Small intestine (tissue), 7 donors: ENCODE results near the gene FAR2. TPM values are rescaled to one million over a fixed set of nuclear protein-coding genes. Genes with fewer than 3 reads are reported as not detected.

Experiments
- DNase-seq, 2 donors: peaks; one replicate each; pipeline versions ENCODE4 v3.0.0 to v3.0.0-alpha.2; 2013
- FAIRE-seq: peaks from 2 replicates; lab custom pipeline; 2012; peaks lifted over from hg19 to GRCh38; lab: Jason Lieb, UNC
- H3K27ac ChIP-seq, 3 donors: one replicate each; pipeline ENCODE4 v1.5.1; 2013; ENCODE audit warnings: low read length in 2 of 3, mild to moderate bottlenecking in 2 of 3, control low read depth in 1 of 3, inconsistent platforms in 1 of 3, low read depth in 1 of 3, moderate library complexity in 1 of 3
- H3K27me3 ChIP-seq, 3 donors: one replicate each; pipeline ENCODE4 v1.6.1; 2013; ENCODE audit warnings: low read length in 3 of 3, inconsistent platforms in 1 of 3; ENCODE audit not compliant: control insufficient read depth in 3 of 3, insufficient read depth in 3 of 3
- H3K36me3 ChIP-seq, 3 donors: one replicate each; pipeline ENCODE4 v1.6.1; 2013; ENCODE audit warnings: low read length in 3 of 3, inconsistent platforms in 1 of 3, low read depth in 1 of 3, mild to moderate bottlenecking in 1 of 3, moderate library complexity in 1 of 3; ENCODE audit not compliant: control insufficient read depth in 3 of 3, insufficient read depth in 2 of 3
- H3K4me1 ChIP-seq, 3 donors: one replicate each; pipeline ENCODE4 v1.6.1; 2013; ENCODE audit warnings: low read length in 2 of 3, inconsistent platforms in 1 of 3, low read depth in 1 of 3, mild to moderate bottlenecking in 1 of 3, moderate library complexity in 1 of 3; ENCODE audit not compliant: control insufficient read depth in 3 of 3, insufficient read depth in 2 of 3
- H3K4me3 ChIP-seq, 3 donors: one replicate each; pipeline ENCODE4 v1.5.1; 2013; ENCODE audit warnings: low read length in 3 of 3, control low read depth in 1 of 3, inconsistent platforms in 1 of 3, low read depth in 1 of 3, mild to moderate bottlenecking in 1 of 3, moderate library complexity in 1 of 3
- H3K9me3 ChIP-seq, 2 donors: one replicate each; pipeline ENCODE4 v1.6.1; 2013; ENCODE audit warnings: low read depth in 1 of 2, low read length in 1 of 2; ENCODE audit not compliant: control insufficient read depth in 2 of 2, insufficient read depth in 1 of 2
- WGBS, 3 donors: extraction: QIAGEN DNeasy Blood & Tissue Kit; methylation state at CpG; one replicate each; pipeline ENCODE4 v1.1.7; 2013; 5-methylcytosine and 5-hydroxymethylcytosine counted together
- polyA plus RNA-seq, 4 donors: library from polyadenylated mRNA; stranded (reverse) in 3 of 4; unstranded in 1 of 4; fragments of 200-250 nt in 3 of 4; fragments of 120-200 nt in 1 of 4; gene quantifications; one replicate each; pipeline versions ENCODE4 v1.2.1 to v1.2.3, GENCODE V29; 2013
- donor health status: healthy with polysubstance abuse.
- donor health status: control.
- donor health status: control.
- donor health status: Bipolar disorder and iron deficiency.
- donor health status: healthy.

Gene FAR2
- polyA plus RNA-seq, 4 donors: 9.7 to 25.8 (median 20.4) TPM

DNA sequence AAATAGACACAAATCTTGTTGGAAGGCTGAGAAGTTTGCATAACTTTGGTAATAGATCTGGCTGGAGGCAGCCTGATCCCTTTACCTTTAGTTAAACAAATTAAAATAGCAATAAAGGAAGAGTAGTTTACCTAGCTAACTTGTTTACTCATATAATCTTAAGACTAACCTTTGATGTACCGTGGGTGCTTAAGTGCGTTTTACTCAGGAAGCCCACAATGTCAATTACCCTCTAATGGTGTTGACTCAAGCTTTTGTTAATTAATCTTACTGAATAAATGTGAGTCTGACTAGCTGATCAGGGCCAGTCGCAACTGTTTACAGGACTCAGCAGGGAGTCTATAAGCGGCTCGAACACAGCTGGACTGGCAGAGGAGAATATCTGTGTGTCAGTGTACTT lies 51.5 kb downstream of the FAR2 start:
- Histone ChIP-seq H3K27ac (no peak overlapping the region), H3K27me3 (no peaks in the 10 kb centered on the region), H3K9me3 (peaks cover 0 to 5% of the 10 kb centered on the region in 2 donors), H3K4me1 (no peaks in the 10 kb centered on the region), H3K4me3 (no peak overlapping the region), H3K36me3 (no peaks in the 10 kb centered on the region)
- DNase-seq: peak in 1 of 2 donors; percentile 16
- FAIRE-seq: no peak
- WGBS, 3 donors: 29 to 46% (median 40%) methylated on average over 5 of the region's 5 CpGs

DNA sequence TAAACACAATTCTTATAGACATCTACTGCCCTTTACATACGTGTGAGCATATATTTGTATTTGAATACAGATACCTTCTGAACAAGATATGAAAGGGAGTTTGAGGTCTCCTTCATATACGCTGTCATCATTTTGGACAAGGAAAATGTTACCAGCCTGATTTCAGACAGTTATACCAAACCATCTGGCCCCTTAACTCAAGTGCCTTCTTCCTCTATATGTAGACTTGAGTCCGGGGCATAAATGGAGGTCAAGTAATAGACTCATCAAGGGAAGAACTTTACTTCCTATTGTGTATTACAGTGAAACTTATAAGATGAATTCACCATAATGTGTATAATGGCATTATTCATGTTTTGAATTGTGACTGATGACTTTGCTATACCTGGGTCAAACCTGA lies 52.2 kb downstream of the FAR2 start:
- Histone ChIP-seq H3K36me3 (no peaks in the 10 kb centered on the region), H3K27ac (no peak overlapping the region), H3K4me3 (no peak overlapping the region), H3K27me3 (no peaks in the 10 kb centered on the region), H3K9me3 (peaks cover 0 to 5% of the 10 kb centered on the region in 2 donors), H3K4me1 (peaks cover 0 to 2% (median 0%) of the 10 kb centered on the region in 3 donors)
- WGBS, 3 donors: 59 to 97% (median 66%) methylated on average over 3 of the region's 3 CpGs
- DNase-seq (no peak), FAIRE-seq (no peak)

DNA sequence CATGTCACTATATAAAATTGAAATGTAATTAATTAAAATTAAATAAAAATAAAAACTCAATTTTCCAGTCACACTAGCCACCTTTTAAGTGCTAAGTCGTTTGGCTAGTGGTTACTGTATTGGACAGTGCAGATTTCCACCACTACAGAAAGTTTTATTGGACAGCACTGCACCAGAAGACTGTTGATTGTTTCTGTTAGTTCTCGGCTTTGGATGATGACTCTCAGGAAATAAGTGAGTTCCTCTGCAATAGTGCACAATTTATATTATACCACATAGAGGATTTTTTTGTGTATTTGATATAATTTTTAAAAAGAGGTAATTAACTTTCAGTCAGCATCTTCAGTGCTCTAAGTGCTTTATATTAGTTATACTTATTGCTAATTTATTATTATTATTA lies 52.7 kb downstream of the FAR2 start:
- 69 to 83% (median 74%) methylated on average over 2 of the region's 2 CpGs for WGBS, 3 donors
- no peak for DNase-seq
- Histone ChIP-seq H3K27me3 (no peaks in the 10 kb centered on the region), H3K9me3 (peaks cover 0 to 5% of the 10 kb centered on the region in 2 donors), H3K4me1 (peaks cover 0 to 2% (median 0%) of the 10 kb centered on the region in 3 donors), H3K4me3 (no peak overlapping the region), H3K27ac (no peak overlapping the region), H3K36me3 (no peaks in the 10 kb centered on the region)
- FAIRE-seq: no peak

DNA sequence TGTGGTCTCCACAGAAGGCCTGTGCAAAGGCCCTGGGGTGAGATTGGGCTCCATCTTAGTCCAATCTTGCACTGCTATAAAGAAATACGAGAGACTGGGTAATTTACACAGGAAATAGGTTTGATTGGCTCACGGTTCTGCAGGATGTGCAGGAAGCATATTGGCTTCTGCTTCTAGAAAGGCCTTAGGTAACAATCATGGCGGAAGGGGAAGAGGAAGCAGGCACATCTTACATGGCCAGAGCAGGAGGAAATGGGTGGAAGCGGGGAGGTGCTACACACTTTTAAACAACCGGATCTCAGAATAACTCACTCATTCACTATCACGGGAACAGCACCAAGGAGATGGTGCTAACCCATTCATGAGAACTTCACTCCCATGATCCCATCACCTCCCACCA lies 55.4 kb downstream of the FAR2 start:
- Histone ChIP-seq H3K9me3 (peaks cover 0 to 5% of the 10 kb centered on the region in 2 donors), H3K4me1 (peaks cover 2 to 13% (median 3%) of the 10 kb centered on the region in 3 donors), H3K27me3 (no peaks in the 10 kb centered on the region), H3K36me3 (no peaks in the 10 kb centered on the region), H3K27ac (no peak overlapping the region), H3K4me3 (no peak overlapping the region)
- DNase-seq (no peak), FAIRE-seq (no peak)
- 89 to 99% (median 96%) methylated on average over 6 of the region's 6 CpGs for WGBS, 3 donors

DNA sequence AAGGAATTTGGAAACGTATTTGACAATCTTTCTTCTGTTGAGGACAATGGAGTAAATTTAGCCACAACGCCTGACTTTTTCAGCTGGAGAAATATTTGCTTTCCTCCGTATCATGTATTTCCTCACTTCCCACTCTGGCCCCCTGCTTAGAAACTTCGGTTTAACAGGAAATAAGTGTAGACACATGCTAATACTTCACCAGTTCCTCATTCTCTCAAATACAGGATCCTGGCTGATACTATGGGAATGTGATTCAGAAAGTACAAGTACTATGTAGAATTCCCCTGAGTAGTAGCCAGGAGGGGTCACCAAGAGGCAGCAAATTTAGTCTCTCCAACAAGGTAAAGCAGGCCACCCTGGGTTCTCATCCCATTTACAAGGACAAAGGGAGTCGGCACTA lies 58.0 kb downstream of the FAR2 start:
- no peaks in the 10 kb centered on the region for H3K36me3 ChIP-seq
- no peak overlapping the region for H3K27ac ChIP-seq
- no peak overlapping the region for H3K4me3 ChIP-seq
- H3K4me1 ChIP-seq: peaks cover 2 to 20% (median 9%) of the 10 kb centered on the region in 3 donors
- no peaks in the 10 kb centered on the region for H3K9me3 ChIP-seq
- 69 to 83% (median 80%) methylated on average over 5 of the region's 5 CpGs for WGBS, 3 donors
- no peaks in the 10 kb centered on the region for H3K27me3 ChIP-seq
- DNase-seq (no peak), FAIRE-seq (no peak)

DNA sequence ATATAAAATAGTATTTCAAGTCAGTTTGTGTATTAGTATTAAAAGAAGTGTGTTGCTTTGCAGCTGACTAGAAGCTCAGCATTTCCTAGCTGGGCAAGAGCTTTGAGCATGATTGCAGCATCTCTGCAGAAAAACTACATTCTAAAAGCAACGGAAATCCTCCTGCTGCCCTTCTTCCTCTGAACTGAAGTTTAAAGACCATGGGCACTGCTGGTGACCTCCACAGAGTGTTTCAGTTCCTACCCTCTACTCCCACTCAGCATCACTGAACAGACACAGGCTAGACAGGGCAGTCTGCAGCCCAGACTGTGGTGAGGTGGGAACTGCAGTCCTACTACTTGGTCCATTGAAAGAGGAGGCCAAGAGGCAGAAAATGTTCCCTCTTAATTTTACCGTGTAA lies 59.0 kb downstream of the FAR2 start:
- Histone ChIP-seq H3K9me3 (no peaks in the 10 kb centered on the region), H3K27ac (peak overlapping the region in 1 of 3 donors; percentile 74), H3K36me3 (no peaks in the 10 kb centered on the region), H3K27me3 (no peaks in the 10 kb centered on the region), H3K4me1 (peaks cover 2 to 20% (median 9%) of the 10 kb centered on the region in 3 donors), H3K4me3 (no peak overlapping the region)
- no peak for DNase-seq
- 55 to 75% (median 62%) methylated on average over 2 of the region's 2 CpGs for WGBS, 3 donors
- no peak for FAIRE-seq

DNA sequence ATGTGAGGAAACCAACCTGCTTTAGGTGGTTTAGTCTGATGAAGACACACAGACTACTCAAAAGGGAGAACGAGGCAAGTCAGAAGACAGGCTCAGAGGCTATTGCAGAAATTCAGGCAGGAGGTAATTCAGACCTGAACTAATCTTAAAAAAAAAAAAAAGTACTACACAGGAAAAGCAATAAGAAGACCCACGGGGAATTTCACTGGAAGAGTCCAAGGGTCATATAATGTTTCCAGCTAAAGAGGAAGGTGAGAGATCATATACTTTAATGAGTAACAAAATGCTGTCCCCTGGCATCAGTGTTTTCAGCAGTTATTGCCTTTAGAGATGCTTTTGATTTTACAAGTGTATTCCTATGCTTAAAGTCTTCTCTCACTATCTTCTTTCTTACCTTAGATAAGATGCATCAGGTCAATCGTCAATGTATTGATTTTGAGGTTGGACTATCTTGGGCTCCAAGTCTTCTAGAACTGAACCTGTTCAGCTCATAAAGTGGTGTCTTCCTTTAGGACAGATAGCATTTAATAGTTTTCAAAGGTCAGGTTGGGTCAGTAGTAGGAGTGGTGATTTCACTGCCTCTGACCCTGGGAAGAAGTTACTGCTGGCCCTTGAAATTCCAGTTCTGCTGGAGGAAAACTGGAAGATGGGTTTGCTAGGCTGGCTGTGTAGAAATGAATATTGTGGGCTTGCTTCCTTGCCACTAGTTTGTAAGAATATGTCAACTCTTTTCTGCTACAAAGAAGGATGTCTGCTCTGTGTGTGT lies 60.0 kb downstream of the FAR2 start:
- FAIRE-seq (no peak), DNase-seq (peak; percentile 85 to 89)
- no peak overlapping the region for H3K4me3 ChIP-seq
- peak overlapping the region; percentile 5 to 74 (median 48) for H3K27ac ChIP-seq
- no peaks in the 10 kb centered on the region for H3K27me3 ChIP-seq
- WGBS, 3 donors: 13 to 61% (median 35%) methylated on average over 3 of the region's 3 CpGs
- peaks cover 2 to 23% (median 9%) of the 10 kb centered on the region in 3 donors for H3K4me1 ChIP-seq
- H3K36me3 ChIP-seq: no peaks in the 10 kb centered on the region
- no peaks in the 10 kb centered on the region for H3K9me3 ChIP-seq

DNA sequence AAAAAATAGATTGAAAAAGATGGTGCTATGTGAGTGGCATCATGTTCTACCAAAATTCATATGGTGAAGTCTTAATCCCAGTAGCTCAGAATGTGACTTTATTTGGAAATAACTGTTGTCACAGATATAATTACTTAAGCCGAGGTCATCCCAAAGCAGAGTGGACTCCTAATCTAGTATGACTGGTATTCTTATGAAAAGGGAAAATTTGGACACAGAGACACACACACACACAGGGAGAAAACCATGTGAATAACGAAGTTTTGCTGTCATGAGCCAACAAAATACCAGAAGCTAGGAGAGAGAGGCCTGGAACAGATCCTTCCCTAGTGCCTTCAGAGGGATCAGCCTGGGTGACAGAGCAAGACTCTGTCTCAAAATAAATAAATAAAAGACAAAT lies 62.6 kb downstream of the FAR2 start:
- H3K4me1 ChIP-seq: peaks cover 0 to 23% (median 9%) of the 10 kb centered on the region in 3 donors
- DNase-seq (no peak), FAIRE-seq (no peak)
- no peaks in the 10 kb centered on the region for H3K36me3 ChIP-seq
- 79 to 92% (median 81%) methylated on average over 2 of the region's 2 CpGs for WGBS, 3 donors
- H3K4me3 ChIP-seq: no peak overlapping the region
- H3K27me3 ChIP-seq: no peaks in the 10 kb centered on the region
- no peaks in the 10 kb centered on the region for H3K9me3 ChIP-seq
- no peak overlapping the region for H3K27ac ChIP-seq
